Caco-2 (cell line): ENCODE results near the gene VPS50. TPM values are rescaled to one million over a fixed set of nuclear protein-coding genes. Genes with fewer than 3 reads are reported as not detected.

Experiments
- BruUV-seq: library from RNA; stranded (reverse); fragments of 400-500 nt; replicated peaks from 2 replicates; lab custom pipeline; 2021; lab: Mats Ljungman, UMichigan
- CTCF ChIA-PET: fragments of 300-600 bp; sonication (Branson Sonifier 250); formaldehyde crosslinking; loops from one replicate; lab custom pipeline; 2022; ENCODE audit warnings: antibody characterized with exemption; lab: Charles Lee
- POLR2A ChIA-PET: fragments of 300-600 bp; sonication (Branson Sonifier 250); formaldehyde crosslinking; loops from one replicate; lab custom pipeline; 2022; ENCODE audit warnings: antibody characterized with exemption; lab: Charles Lee
- DNase-seq, 2 experiments: peaks; one replicate each; pipeline versions ENCODE4 v3.0.0 to v3.0.0-alpha.2; 2020 to 2022
- H3K27me3 ChIP-seq: replicated peaks from 2 replicates; pipeline ENCODE4 v1.6.0; 2011; ENCODE audit warnings: low read length; ENCODE audit not compliant: control insufficient read depth, insufficient read depth
- H3K36me3 ChIP-seq: 2 replicates; pipeline ENCODE4 v1.5.1; 2011; ENCODE audit warnings: low read length; ENCODE audit not compliant: control insufficient read depth, insufficient read depth
- H3K4me1 ChIP-seq: fragments of 250-450 bp; sonication (Bioruptor Pico); 2 replicates; pipeline ENCODE4 v1.5.1; 2020; ENCODE audit warnings: mild to moderate bottlenecking
- H3K4me3 ChIP-seq: 2 replicates; pipeline ENCODE4 v1.5.1; 2011; ENCODE audit warnings: low read depth, mild to moderate bottlenecking, control low read depth, low read length
- H3K9me3 ChIP-seq: fragments of 250-450 bp; sonication (Bioruptor Pico); 2 replicates; pipeline ENCODE4 v1.5.1; 2020; ENCODE audit warnings: mild to moderate bottlenecking, moderate library complexity
- H3K27ac Mint-ChIP-seq: one replicate; pipeline ENCODE4 v1.8.0; 2022; ENCODE audit warnings: mixed read lengths; ENCODE audit not compliant: unreplicated experiment
- H3K27me3 Mint-ChIP-seq: one replicate; pipeline ENCODE4 v1.8.0; 2022; ENCODE audit warnings: mixed read lengths; ENCODE audit not compliant: insufficient read depth, unreplicated experiment
- H3K36me3 Mint-ChIP-seq: one replicate; pipeline ENCODE4 v1.8.0; 2022; ENCODE audit warnings: mild to moderate bottlenecking, mixed read lengths; ENCODE audit not compliant: insufficient read depth, unreplicated experiment
- H3K4me1 Mint-ChIP-seq: one replicate; pipeline ENCODE4 v1.8.0; 2022; ENCODE audit warnings: low read depth, mixed read lengths; ENCODE audit not compliant: unreplicated experiment
- H3K4me3 Mint-ChIP-seq: one replicate; pipeline ENCODE4 v1.8.0; 2022; ENCODE audit warnings: mild to moderate bottlenecking, moderate library complexity, mixed read lengths; ENCODE audit not compliant: unreplicated experiment
- H3K9me3 Mint-ChIP-seq: one replicate; pipeline ENCODE4 v1.8.0; 2022; ENCODE audit warnings: mixed read lengths; ENCODE audit not compliant: unreplicated experiment
- intact Hi-C: fragments of 100-400 bp; cut with micrococcal nuclease; formaldehyde crosslinking; loops from one replicate; pipeline ENCODE4 v1.10.0; 2022; ENCODE audit not compliant: unreplicated experiment
- total RNA-seq: library from RNA; stranded (reverse); gene quantifications from 2 replicates; pipeline ENCODE4 v1.2.3, GENCODE V29; 2022
- TF ChIP-seq, protein P1 (sequence below), 2 experiments: fragments of 200-600 bp in 1 of 2; IDR thresholded peaks; 1 replicate in 1 of 2; 2 replicates in 1 of 2; pipeline versions ENCODE4 v1.5.1 to v1.8.0; 2011 to 2022; ENCODE audit warnings: antibody characterized with exemption in 1 of 2, control low read depth in 1 of 2, inconsistent platforms in 1 of 2, low read depth in 1 of 2, low read length in 1 of 2, mild to moderate bottlenecking in 1 of 2, moderate library complexity in 1 of 2; ENCODE audit not compliant: insufficient read depth in 1 of 2, severe bottlenecking in 1 of 2, unreplicated experiment in 1 of 2

The VPS50 gene
- total RNA-seq, 1 experiment from 2014 or later: 40.3 TPM

DNA sequence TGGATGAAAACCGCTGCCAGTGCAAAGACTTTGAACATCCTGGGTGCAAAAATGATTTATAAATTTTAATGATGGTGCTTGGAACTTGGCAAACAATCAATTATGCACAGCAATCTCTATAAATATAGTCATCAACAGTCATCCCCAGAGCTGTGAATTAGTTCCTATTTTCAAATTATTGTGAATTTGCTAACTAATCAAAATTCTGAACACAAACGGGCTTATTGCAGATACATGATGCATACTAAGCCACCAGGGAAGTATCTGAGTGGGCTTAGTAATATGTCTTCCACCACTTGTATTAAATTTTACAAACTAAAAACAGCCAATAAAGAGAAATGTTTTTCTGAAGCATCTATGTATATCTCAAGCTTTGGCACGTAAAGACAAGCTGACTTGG is 177.2 kb downstream of the VPS50 start:
- DNase-seq: no peak
- Histone ChIP-seq H3K27me3 (no peaks in the 10 kb centered on the region), H3K9me3 (no peaks in the 10 kb centered on the region), H3K36me3 (no peaks in the 10 kb centered on the region), H3K4me1 (no peaks in the 10 kb centered on the region), H3K4me3 (no peak overlapping the region)
- Mint-ChIP-seq H3K27ac (no peak overlapping the region), H3K27me3 (peaks cover 11% of the 10 kb centered on the region), H3K4me3 (no peak overlapping the region), H3K36me3 (no peaks in the 10 kb centered on the region), H3K4me1 (no peaks in the 10 kb centered on the region), H3K9me3 (no peaks in the 10 kb centered on the region)
- TF ChIP-seq, protein P1, sequence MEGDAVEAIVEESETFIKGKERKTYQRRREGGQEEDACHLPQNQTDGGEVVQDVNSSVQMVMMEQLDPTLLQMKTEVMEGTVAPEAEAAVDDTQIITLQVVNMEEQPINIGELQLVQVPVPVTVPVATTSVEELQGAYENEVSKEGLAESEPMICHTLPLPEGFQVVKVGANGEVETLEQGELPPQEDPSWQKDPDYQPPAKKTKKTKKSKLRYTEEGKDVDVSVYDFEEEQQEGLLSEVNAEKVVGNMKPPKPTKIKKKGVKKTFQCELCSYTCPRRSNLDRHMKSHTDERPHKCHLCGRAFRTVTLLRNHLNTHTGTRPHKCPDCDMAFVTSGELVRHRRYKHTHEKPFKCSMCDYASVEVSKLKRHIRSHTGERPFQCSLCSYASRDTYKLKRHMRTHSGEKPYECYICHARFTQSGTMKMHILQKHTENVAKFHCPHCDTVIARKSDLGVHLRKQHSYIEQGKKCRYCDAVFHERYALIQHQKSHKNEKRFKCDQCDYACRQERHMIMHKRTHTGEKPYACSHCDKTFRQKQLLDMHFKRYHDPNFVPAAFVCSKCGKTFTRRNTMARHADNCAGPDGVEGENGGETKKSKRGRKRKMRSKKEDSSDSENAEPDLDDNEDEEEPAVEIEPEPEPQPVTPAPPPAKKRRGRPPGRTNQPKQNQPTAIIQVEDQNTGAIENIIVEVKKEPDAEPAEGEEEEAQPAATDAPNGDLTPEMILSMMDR (IDR thresholded peaks at IDR 0.05; ENCODE audit: insufficient read depth in 1 of 2, low read depth in 1 of 2, low read length in 1 of 2, severe bottlenecking in 1 of 2, unreplicated experiment in 1 of 2): no peak
- BruUV-seq: no TSS peak
- intact Hi-C loops: no loop called here
- ChIA-PET CTCF (no interaction called here), POLR2A (no interaction called here)

Other genes starting within 250 kb of the VPS50 start
- gene SAMD9, start 114.4 kb upstream of the VPS50 start, total RNA-seq: 0.32 and 0.64 TPM in 2 replicates
- gene SAMD9L, start 84.0 kb upstream of the VPS50 start, total RNA-seq: not detected in 2 replicates
- 2.1 and 4.4 TPM in 2 replicates for gene HEPACAM2, start 5.9 kb upstream of the VPS50 start, total RNA-seq